ENCODE results near the gene LRP10.

The LRP10 gene

DNA sequence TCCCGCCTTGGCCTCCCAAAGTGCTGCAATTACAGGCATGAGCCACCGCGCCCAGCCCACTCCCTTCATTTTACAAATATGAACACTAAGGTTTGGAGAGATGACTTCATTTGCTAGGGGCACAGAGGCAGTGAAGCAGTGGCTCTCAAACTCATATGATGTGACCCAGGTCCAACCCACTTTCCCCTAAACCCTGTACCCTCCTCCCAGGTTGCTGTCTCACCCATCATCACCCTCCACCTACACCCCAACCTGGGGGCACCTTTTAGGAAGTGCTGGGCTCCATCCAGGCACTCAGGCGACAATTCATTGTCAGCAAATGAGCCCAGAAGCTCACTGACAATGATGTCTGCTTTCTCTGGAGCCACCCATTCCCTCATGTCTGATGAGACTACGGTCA, 52.2 kb downstream of the LRP10 start:
- no peak for DNase-seq

GRCh38 chr14:22925513-22925912, 54.0 kb downstream of the LRP10 start:
- DNase-seq = no peak

GRCh38 chr14:22926316-22926715, 54.8 kb downstream of the LRP10 start:
- DNase-seq = no peak

GRCh38 chr14:22928237-22929103, 56.9 kb downstream of the LRP10 start:
- no peak for DNase-seq

GRCh38 chr14:22929104-22929960, 57.8 kb downstream of the LRP10 start, which contains the start of gene PRMT5:
Gene PRMT5, minus strand, starts transcription at chr14:22929376. Its CDS starts 15 bp downstream, at chr14:22929361.
- DNase-seq = peak; percentile 98

GRCh38 chr14:22929961-22930364, 58.4 kb downstream of the LRP10 start:
- no peak for DNase-seq

Measured in stimulated activated CD8-positive, alpha-beta memory T cell treated with anti-CD3 and anti-CD28 coated beads, Interleukin-4, amount 100 ng/mL, for 48 hours (primary cell).